Sciatic nerve (tissue), 2 donors: Measurements from ENCODE around the gene DAPK1. TPM values are rescaled to one million over a fixed set of nuclear protein-coding genes. Genes with fewer than 3 reads are reported as not detected.

ENCODE experiments used
- ATAC-seq: fragments of 200-7000 bp; cut with Tn5 transposase; one replicate; pipeline ENCODE4 v1.9.1; 2020; ENCODE audit warnings: mild to moderate bottlenecking, moderate library complexity
- DNase-seq: peaks from one replicate; pipeline ENCODE4 v3.0.0-alpha.2; 2020; ENCODE audit warnings: low spot score
- intact Hi-C: fragments of 100-400 bp; cut with DNase I; formaldehyde crosslinking; loops from one replicate; pipeline ENCODE4 v1.14.2; 2022
- total RNA-seq: library from RNA; stranded (reverse); fragmentation: NEBNext Ultra II Directional; extraction: Animal tissue kit (Norgen Biotek cat#: 25700); gene quantifications from one replicate; pipeline ENCODE4 v1.2.1, GENCODE V29; 2021
- donor health status: DM: no; HTN: no; CAD: no.
- donor health status: DM: no; HTN: no; CAD: no.

DAPK1 gene
- total RNA-seq, 1 donor from 2014 or later = 71.1 TPM

- intact Hi-C loops = no loop called here
- DNase-seq (no peak), ATAC-seq (no peak)
Observed at GRCh38 chr9:87615547-87616148, 118.0 kb downstream of the DAPK1 start.

DNA sequence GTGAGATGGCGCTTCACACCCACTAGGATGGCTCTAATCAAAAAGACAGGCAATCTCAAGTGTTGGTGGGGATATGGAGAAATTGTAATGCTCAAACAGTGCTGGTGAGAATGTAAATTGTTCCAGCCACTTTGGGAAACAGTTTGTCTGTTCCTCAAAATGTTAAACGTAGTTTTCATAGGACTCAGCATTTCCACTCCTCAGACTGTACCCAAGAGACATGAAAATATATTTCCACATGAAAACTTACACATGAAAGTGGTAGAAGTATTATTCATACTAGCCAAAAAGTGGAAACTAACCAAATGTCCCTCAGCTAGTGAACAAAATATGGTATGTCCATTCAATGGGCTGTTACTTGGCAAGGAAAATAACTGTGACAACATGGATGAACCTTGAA is 120.6 kb downstream of the DAPK1 start:
- intact Hi-C loops = no loop called here
- no peak for ATAC-seq

GRCh38 chr9:87618931-87619330 is 121.3 kb downstream of the DAPK1 start:
- intact Hi-C loops = no loop called here
- ATAC-seq (no peak), DNase-seq (no peak)

More for the DNA sequence above, 120.6 kb downstream of the DAPK1 start:
- no peak for DNase-seq

GRCh38 chr9:87619346-87619745 is 121.7 kb downstream of the DAPK1 start:
- DNase-seq = no peak
- intact Hi-C loops = no loop called here
- no peak for ATAC-seq

- no peak for DNase-seq
- no peak for ATAC-seq
- intact Hi-C loops = no loop called here
Observed at GRCh38 chr9:87620731-87621322, 123.2 kb downstream of the DAPK1 start.

GRCh38 chr9:87622098-87622497 is 124.4 kb downstream of the DAPK1 start:
- ATAC-seq (no peak), DNase-seq (no peak)
- intact Hi-C loops = no loop called here

DNA sequence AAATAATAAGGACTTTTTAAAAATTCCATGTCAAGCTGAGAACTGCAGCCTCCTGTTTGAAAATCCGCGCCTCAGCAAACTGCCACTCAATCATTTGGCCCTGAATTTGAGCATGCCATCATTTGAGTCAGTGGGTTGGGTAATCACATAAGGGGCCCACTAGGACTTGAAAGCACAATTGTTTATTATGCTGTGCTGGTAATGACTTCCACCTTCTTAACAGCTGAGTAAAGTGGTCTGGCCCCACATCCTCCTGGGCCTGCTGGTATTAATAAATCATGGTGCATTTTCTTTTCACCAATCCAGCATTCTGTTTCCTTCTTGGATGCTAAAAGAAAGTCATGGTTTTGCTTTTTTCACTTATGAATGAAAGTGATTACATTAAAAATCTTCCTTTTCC is 125.3 kb downstream of the DAPK1 start:
- no peak for DNase-seq
- intact Hi-C loops = no loop called here
- peak; percentile 71 for ATAC-seq

DNA sequence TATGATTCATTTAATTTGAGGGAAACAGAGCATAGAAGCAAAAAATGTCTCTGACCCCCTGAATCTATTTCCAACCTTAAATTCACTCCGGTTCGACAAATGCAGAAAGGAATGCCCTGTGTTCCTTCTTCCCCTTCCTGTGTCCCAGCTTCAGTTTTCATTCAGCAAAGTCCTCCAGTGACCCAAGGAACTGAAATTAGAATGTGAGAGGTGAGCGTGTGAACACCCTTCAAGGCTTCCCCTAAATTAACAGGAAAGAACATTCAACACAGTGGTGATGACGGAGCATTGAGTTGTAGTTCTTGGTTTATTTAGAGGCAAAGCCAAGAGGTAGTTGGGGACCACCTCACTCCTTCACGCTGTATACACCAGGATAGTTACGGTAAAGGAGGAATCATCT is 130.7 kb downstream of the DAPK1 start:
- DNase-seq (no peak), ATAC-seq (no peak)
- intact Hi-C loops = no loop called here

DNA sequence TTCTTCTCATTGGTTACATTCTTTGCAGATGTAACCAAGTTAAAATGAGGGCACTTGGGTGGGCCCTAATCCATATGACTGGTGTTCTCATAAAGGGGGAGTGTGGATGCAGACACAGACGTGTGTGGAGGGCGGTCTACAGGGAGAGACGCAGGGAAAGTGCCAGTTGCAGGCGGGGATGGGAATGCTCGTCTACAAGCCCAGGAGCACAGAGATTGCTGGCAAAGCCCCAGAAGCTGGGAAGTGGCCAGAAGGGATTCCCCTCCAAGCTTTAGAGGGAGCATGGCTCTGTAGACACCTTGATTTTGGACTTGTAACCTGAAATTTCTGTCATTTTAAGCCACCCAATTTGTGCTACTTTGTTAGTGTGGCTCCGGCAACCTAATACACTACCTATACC is 131.4 kb downstream of the DAPK1 start:
- no peak for ATAC-seq
- intact Hi-C loops = no loop called here
- DNase-seq = no peak

- DNase-seq (no peak), ATAC-seq (no peak)
- intact Hi-C loops = no loop called here
Observed at GRCh38 chr9:87630266-87630665, 132.6 kb downstream of the DAPK1 start.

DNA sequence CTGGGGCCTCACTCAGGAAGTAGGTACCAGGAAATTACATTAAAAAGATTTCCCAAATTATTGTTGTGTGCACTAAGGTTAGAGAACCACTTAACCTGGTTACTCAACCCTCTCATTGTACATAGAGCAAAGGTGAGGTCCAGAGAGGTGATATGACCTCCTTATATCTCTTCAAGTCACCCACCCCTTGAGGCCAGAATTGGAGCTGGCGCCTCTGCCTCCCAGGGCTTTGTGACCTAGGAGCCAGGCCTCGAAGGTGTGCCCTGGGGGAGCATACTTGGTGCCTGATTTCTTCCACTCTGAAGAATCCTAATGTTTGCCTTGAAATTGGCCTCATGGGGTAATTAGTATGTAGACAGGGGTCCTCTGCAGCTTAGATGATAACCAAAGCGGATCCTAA is 133.2 kb downstream of the DAPK1 start:
- intact Hi-C loops = no loop called here
- no peak for DNase-seq
- no peak for ATAC-seq

DNA sequence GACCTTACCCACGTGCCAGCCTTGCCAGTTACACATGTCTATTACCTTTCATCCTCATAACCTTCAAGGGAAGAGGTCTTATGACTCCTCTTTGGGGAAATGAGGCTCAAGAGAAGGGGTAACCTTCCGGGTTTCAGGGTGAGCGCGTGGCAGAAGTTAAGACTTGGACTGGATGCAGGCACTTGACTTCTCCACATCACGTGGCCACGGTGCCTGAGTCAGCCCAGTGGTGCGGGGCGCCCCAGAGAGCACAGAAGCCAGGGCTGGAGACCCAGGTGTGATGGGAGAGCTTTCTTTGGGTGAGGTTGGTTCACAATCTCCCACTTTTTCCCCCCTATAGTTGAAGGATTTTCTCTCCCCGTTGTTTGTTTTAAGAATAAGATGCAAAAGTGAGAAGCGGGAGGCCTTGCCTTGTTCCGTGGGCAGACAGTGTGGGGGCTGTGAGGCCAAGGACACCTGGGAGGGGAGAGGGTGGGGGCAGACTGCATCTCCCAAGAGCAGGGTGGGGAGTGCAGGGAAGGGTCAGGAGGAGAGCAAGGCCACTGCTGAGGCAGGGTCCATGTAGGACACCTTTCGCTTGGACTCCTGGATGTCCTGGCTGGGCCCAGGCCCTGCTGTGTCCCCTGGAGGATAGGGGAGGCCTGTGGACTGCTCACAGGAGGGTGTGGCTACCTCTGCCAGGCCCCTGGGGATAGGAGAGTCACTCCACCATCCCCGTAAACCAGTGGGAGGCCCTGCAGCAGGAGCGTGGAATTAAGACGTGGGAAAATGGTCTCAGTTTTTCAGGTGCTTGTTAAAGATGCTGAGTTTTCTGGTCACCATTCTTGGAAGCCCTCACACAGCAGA is 138.2 kb downstream of the DAPK1 start:
- DNase-seq (no peak), ATAC-seq (no peak)
- intact Hi-C loops = no loop called here

- intact Hi-C loops = no loop called here
- no peak for ATAC-seq
Observed at GRCh38 chr9:87638292-87638691, 140.6 kb downstream of the DAPK1 start.

DNA sequence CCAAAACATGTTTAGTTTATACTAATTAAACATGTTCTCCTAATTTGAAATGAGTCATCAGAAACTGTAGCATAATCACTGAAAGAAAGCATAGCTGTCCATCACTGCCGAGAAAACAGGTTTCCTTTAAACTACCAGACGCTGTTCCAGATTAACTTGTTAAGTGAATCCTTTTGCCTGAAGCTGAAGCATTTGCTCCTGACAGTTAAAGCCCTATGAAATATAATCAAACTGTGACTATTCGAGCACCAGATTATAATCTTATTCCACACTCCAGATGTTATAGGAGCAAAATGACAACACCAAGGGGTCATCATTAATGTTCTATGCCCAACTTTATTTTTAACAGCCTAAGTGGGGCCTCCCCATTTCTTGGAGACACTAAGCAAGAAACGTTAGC is 142.3 kb downstream of the DAPK1 start:
- ATAC-seq = no peak
- no peak for DNase-seq
- intact Hi-C loops = no loop called here

More at GRCh38 chr9:87638292-87638691, 140.6 kb downstream of the DAPK1 start:
- DNase-seq = no peak

- intact Hi-C loops = no loop called here
- ATAC-seq (peak; percentile 79), DNase-seq (no peak)
Observed at GRCh38 chr9:87640385-87640795, 142.7 kb downstream of the DAPK1 start.

DNA sequence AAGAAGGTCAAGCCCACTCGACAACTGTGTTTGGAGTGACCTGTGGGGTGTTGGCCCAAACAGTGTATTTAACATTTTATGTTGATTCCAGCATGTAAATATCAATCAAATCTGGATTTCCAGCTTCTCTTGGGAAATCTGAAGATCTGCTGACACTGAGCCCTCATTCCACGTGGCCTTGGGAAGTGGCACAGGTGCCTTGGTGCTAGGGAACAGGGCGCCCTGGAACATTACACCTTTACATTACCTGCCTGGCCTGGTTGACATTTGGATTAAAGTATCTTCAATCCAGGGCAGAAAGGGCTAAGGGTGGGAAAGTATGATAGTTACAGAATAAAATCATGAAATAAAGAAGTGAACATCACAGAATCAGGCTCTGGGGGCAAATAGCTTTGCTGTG is 143.4 kb downstream of the DAPK1 start:
- intact Hi-C loops = no loop called here
- ATAC-seq (no peak), DNase-seq (no peak)

- ATAC-seq = no peak
- intact Hi-C loops = no loop called here
- no peak for DNase-seq
Observed at GRCh38 chr9:87642330-87643106, 144.9 kb downstream of the DAPK1 start.

DNA sequence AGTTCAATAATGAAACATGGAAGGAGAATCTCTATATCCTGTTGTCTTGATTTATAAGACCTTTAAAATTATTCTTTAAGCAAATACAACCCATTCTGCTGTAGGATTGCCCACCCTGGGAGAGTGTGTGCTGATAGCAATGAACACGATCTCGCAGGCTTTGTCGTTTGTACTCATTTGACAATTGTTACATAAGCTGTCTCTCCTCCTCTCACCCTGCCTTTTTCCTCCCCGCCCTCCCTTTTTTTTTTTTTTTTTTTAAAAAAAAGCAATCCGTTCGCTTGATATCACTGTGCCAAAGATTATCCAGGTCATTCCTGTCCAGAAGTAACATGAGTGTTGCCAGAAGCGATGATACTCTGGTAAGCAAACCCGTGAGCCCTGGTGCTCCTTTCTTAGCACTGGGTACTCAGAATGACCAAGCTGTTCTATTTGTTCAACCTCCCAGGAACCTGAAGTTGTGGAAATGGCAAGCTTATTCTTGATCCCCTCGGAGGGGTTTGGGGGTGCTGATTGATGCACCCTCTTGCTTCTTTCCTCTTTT is 145.5 kb downstream of the DAPK1 start:
- intact Hi-C loops = no loop called here
- ATAC-seq (peak; percentile 64), DNase-seq (no peak)
